Activated CD4-positive, alpha-beta T cell treated with anti-CD3 and anti-CD28 coated beads, Interleukin-2, Interleukin-6, amounts not matched to agents 100 ng/mL and 50 ng/mL, durations not matched to agents 16 hours and 8 hours (primary cell): ENCODE data around the gene FSIP2.
"Not testable (repeated sequence)": the region's sequence is repeated elsewhere in the genome, so short reads cannot be mapped to it uniquely, and the experiment has no call there.

Experiments
- DNase-seq: peaks from one replicate; pipeline ENCODE4 v3.0.0-alpha.2; 2020

Gene FSIP2

DNA sequence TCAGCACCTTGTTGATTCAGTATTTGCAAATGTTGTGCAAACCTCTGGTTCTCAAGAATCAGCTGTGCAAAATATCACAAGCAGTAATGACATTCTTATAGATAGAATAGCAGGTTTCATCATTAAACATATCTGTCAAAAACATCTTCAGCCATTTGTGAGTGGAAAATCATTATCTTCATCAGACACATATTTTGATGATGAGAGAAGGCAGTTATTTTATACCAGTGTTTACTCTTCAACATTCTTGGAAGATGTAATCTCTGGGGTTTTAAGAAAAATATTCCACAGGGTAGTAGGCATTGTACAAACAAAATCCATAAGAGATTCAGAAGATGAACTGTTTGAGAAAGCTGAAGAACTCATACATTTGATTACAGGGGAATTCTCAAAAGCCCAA, 64.3 kb downstream of the FSIP2 start:
- no peak for DNase-seq

DNA sequence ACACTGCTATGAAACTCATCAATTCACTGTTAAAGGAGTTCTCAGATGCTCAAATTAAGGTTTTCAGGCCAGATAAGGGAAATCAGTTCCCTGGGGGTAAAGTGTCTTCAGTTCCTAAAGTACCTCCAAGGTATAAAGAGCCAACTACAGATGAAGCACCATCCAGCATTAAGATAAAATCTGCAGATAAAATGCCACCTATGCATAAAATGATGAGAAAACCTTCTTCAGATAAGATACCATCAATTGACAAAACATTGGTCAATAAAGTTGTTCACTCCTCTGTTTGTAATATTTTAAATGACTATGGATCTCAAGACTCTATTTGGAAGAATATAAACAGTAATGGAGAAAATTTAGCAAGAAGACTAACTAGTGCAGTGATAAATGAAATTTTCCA, 68.2 kb downstream of the FSIP2 start:
- no peak for DNase-seq

DNA sequence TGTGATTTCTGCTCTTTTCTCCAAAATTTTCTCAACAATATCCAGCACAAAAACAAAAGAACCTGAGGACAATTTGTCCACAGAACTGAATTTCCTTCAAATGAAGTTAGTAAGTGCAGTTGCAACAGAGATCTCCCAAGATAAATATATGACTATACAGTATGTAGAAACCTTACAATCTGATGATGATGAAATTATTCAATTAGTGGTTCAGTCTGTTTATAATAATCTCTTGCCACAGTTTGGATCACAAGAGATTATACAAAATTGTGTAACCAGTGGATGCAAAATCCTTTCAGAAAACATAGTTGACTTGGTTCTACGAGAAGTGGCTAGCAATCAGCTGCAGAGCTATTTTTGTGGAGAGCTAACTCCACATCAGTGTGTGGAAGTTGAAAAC, 68.7 kb downstream of the FSIP2 start:
- DNase-seq: no peak

GRCh38 chr2:185811580-185811979, 73.0 kb downstream of the FSIP2 start:
- no peak for DNase-seq

DNA sequence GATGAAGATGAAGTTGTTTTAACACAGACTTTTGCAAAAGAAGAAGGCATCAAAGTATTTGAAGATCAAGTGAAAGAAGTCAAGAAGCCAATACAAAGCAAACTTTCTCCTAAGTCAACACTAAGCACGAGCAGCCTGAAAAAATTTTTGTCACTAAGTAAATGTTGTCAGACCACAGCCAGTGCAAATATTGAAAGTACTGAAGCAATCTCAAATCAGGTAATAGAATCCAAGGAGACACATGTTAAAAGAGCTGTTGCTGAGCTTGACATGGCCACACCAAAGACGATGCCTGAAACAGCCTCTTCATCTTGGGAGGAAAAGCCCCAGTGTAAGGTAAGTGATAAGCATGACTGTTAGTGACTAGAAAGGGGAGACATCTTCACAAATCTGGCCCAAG, 75.1 kb downstream of the FSIP2 start:
- DNase-seq: no peak

- no peak for DNase-seq
Measured at GRCh38 chr2:185817991-185818390, 79.4 kb downstream of the FSIP2 start.

DNA sequence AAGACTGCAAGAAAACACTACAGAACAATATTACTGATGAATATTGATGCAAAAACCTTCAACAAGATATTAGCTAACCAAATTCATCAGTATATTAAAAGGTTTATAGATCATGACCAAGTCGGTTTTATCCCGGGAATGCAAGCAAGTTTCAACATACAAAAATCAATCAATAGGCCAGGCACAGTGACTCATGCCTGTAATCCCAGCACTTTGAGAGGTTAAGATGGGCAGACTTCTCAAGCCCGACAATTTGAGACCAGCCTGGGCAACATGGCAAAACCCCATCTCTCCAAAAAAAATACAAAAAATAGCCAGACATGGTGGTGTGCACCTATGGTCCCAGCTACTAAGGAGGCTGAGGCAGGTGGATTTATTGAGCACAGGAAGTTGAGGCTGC, 82.9 kb downstream of the FSIP2 start:
- no peak for DNase-seq

DNA sequence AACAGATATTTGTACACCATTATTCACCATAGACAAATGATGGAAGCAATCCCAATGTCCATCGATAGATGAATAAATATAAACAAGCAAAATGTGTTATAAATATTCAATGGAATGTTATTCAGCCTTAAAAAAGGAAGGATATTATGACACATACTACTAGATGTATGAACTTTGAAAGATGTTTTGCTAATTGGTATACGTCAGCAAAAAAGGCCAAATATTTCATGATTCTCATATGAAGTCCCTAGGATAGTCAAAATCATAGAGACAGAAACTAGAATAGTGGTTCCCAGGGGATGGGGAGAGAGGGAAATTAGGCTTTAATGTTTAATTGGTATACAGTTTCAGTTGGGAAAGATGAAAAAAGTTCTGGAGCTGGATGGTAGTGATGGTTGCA, 85.2 kb downstream of the FSIP2 start:
- DNase-seq: no peak

- DNase-seq: no peak
Measured at GRCh38 chr2:185825557-185825956, 87.0 kb downstream of the FSIP2 start.

- DNase-seq: no peak
Measured at GRCh38 chr2:185828326-185828725, 89.7 kb downstream of the FSIP2 start.

DNA sequence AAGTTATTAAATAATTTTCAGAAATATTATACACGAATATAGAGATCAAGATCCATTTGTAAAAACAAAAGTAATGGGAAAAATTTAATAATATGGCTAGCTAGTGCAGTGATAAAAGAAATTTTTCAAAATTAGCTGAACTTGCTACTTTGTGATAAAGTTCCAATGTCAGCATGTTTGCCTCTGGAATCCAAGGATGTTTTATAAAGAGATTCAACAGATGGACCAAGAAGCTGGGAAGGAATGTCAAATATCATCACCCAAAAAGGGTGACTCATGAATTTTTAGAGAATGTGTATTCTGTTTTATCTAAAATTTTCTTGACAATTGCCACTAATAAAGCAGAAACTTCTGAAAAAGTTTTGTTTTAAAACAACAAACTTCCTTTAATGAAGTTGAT, 95.3 kb downstream of the FSIP2 start:
- DNase-seq: no peak

- DNase-seq: no peak
Measured at GRCh38 chr2:185835974-185836373, 97.4 kb downstream of the FSIP2 start.

GRCh38 chr2:185854885-185855284, 116.3 kb downstream of the FSIP2 start:
- DNase-seq: no peak

- DNase-seq: no peak
Measured at GRCh38 chr2:185857691-185858090, 119.1 kb downstream of the FSIP2 start.

DNA sequence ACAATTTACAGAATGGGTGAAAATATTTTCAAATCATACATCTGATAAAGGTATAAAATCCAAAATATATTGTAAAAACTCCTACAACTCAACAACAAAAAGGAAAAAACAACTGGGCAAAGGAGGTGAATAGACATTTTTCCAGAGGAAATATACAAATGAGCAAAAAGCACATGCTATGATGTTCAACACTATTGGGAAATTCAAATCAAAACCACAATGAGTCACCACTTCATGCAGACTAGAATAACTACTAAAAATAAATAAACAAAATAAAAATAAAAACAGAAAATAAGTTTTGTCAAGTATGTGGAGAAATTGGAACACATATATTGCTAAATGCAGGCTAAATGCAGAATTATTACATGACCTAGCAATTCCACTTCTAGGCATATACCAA, 120.9 kb downstream of the FSIP2 start:
- DNase-seq: no peak

- no peak for DNase-seq
Measured at GRCh38 chr2:185860321-185860720, 121.7 kb downstream of the FSIP2 start.

DNA sequence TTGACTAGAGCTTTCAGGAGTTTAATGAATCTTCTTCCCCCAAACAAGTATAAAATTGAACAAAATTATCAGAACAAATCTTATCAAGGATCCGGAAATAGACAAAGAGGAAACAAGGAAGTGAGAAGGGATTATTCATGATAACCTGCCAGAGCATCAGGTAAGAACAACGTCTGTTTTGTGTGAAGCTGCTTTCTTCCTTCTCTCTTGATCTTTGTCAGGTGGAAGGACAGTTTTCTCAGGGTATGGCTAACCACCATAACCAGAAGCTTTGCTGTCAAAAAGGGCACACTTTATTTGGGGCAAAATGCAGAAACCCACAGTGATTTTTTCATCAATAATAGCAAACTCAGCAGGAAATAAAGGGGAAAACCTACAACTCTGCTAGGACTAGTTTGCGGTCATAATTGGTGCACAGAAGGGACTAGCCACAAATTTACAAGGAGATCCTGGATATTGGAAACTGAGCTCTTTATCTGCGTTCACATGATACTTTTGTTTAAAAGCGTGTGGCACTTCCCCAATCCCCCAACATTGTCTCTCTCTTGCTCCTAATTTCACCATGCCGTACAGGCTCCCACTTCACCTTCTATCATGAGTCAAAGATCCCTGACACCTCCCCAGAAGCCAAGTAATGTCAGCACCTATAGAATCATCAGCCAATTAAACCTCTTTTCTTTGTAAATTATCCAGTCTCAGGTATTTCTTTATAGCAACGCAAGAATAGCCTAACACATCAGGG, 124.2 kb downstream of the FSIP2 start:
- DNase-seq: no peak

- not testable (repeated sequence) for DNase-seq
Measured at GRCh38 chr2:185864468-185865260, 126.1 kb downstream of the FSIP2 start.

- no peak for DNase-seq
Measured at GRCh38 chr2:185875136-185875931, 136.7 kb downstream of the FSIP2 start.

GRCh38 chr2:185876234-185876633, 137.6 kb downstream of the FSIP2 start:
- DNase-seq: no peak

GRCh38 chr2:185880396-185880795, 141.8 kb downstream of the FSIP2 start:
- no peak for DNase-seq
